ENCODE results near the gene MRPS31. TPM values are rescaled to one million over a fixed set of nuclear protein-coding genes. Genes with fewer than 3 reads are reported as not detected.

The MRPS31 gene
- total RNA-seq, 1 experiment from 2014 or later, result 10.9 TPM

GRCh38 chr13:40762849-40763248 is 8.1 kb downstream of the MRPS31 start:
- no peak for DNase-seq (ENCODE audit: low read depth, low spot score)
- Histone ChIP-seq H3K36me3 (ENCODE audit: control insufficient read depth, insufficient read depth, low read length) (0 out of 2 replicates have a peak, but pooled peaks cover 2% of the 10 kb centered on the region), H3K4me1 (ENCODE audit: control insufficient read depth, insufficient read depth, low read length) (no peaks in the 10 kb centered on the region), H3K27me3 (ENCODE audit: control insufficient read depth, insufficient read depth, low read length) (no peaks in the 10 kb centered on the region), H3K4me3 (ENCODE audit: low read depth in 2 of 2, low read length in 2 of 2) (no peak overlapping the region), H3K27ac (ENCODE audit: low read length) (no peak overlapping the region), H3K9me3 (ENCODE audit: control insufficient read depth, insufficient read depth, low read depth, low read length) (no peaks in the 10 kb centered on the region)
- in situ Hi-C loops (cut with HindIII; ENCODE audit: low pct_unique_long_range_greater_than_20kb, low sequenced_read_pairs) (no loop called here), intact Hi-C loops (cut with micrococcal nuclease; ENCODE audit: unreplicated experiment) (no loop called here)
- CTCF ChIA-PET, result no interaction called here
- no peak for TF ChIP-seq CTCF (IDR thresholded peaks at IDR 0.05)
- no peak for TF ChIP-seq POLR2AphosphoS5 (IDR thresholded peaks at IDR 0.05; ENCODE audit: low read depth, low read length)
- no peak for TF ChIP-seq REST (IDR thresholded peaks at IDR 0.05; ENCODE audit: insufficient read depth in 1 of 2, low read depth in 2 of 2, low read length in 1 of 2)
- no peak for TF ChIP-seq SIN3A (IDR thresholded peaks at IDR 0.05; ENCODE audit: borderline replicate concordance, insufficient read depth, low read depth, low read length)
- TF ChIP-seq TCF7L2 (IDR thresholded peaks at IDR 0.05; ENCODE audit: low read depth, low read length), result no peak
- BruUV-seq (replicated peaks), result no TSS peak
- POLR2A ChIA-PET, result no interaction called here
- no peak for ATAC-seq

GRCh38 chr13:40758811-40759210 is 12.2 kb downstream of the MRPS31 start:
- no peak for ATAC-seq
- in situ Hi-C loops (cut with HindIII; ENCODE audit: low pct_unique_long_range_greater_than_20kb, low sequenced_read_pairs), result no loop called here
- no peaks in the 10 kb centered on the region for H3K27me3 ChIP-seq (ENCODE audit: control insufficient read depth, insufficient read depth, low read length)
- no peak overlapping the region for H3K4me3 ChIP-seq (ENCODE audit: low read depth in 2 of 2, low read length in 2 of 2)
- no peak for DNase-seq (ENCODE audit: low read depth, low spot score)
- ChIA-PET POLR2A (no interaction called here), CTCF (no interaction called here)
- H3K4me1 ChIP-seq (ENCODE audit: control insufficient read depth, insufficient read depth, low read length), result no peaks in the 10 kb centered on the region
- H3K9me3 ChIP-seq (ENCODE audit: control insufficient read depth, insufficient read depth, low read depth, low read length), result no peaks in the 10 kb centered on the region
- no TSS peak for BruUV-seq (replicated peaks)
- H3K36me3 ChIP-seq (ENCODE audit: control insufficient read depth, insufficient read depth, low read length), result peaks cover 2% of the 10 kb centered on the region; the same call in 1 of the 2 replicates
- TF ChIP-seq POLR2AphosphoS5 (IDR thresholded peaks at IDR 0.05; ENCODE audit: low read depth, low read length), result no peak
- no peak for TF ChIP-seq TCF7L2 (IDR thresholded peaks at IDR 0.05; ENCODE audit: low read depth, low read length)
- no peak for TF ChIP-seq SIN3A (IDR thresholded peaks at IDR 0.05; ENCODE audit: borderline replicate concordance, insufficient read depth, low read depth, low read length)
- TF ChIP-seq REST (IDR thresholded peaks at IDR 0.05; ENCODE audit: insufficient read depth in 1 of 2, low read depth in 2 of 2, low read length in 1 of 2), result no peak
- no peak for TF ChIP-seq CTCF (IDR thresholded peaks at IDR 0.05)
- H3K27ac ChIP-seq (ENCODE audit: low read length), result no peak overlapping the region
- intact Hi-C loops (cut with micrococcal nuclease; ENCODE audit: unreplicated experiment), result no loop called here

Measured in Panc1 (cell line).